HFF-Myc (cell line): ENCODE data around the gene ZNF106.

Source experiments
- DNase-seq: peaks from one replicate; pipeline ENCODE4 v3.0.0-alpha.2; 2011; ENCODE audit warnings: low read depth; ENCODE audit errors: extremely low read depth
- H3K4me3 ChIP-seq: replicated peaks from 2 replicates; pipeline ENCODE4 v1.5.1; 2011; ENCODE audit warnings: low read depth, mild to moderate bottlenecking, control low read depth, low read length
- TF ChIP-seq, protein P1 (sequence below): IDR thresholded peaks from 2 replicates; pipeline ENCODE4 v1.5.1; 2012; ENCODE audit warnings: mild to moderate bottlenecking, low read depth, low read length, control low read depth; ENCODE audit errors: missing control alignments

The ZNF106 gene

DNA sequence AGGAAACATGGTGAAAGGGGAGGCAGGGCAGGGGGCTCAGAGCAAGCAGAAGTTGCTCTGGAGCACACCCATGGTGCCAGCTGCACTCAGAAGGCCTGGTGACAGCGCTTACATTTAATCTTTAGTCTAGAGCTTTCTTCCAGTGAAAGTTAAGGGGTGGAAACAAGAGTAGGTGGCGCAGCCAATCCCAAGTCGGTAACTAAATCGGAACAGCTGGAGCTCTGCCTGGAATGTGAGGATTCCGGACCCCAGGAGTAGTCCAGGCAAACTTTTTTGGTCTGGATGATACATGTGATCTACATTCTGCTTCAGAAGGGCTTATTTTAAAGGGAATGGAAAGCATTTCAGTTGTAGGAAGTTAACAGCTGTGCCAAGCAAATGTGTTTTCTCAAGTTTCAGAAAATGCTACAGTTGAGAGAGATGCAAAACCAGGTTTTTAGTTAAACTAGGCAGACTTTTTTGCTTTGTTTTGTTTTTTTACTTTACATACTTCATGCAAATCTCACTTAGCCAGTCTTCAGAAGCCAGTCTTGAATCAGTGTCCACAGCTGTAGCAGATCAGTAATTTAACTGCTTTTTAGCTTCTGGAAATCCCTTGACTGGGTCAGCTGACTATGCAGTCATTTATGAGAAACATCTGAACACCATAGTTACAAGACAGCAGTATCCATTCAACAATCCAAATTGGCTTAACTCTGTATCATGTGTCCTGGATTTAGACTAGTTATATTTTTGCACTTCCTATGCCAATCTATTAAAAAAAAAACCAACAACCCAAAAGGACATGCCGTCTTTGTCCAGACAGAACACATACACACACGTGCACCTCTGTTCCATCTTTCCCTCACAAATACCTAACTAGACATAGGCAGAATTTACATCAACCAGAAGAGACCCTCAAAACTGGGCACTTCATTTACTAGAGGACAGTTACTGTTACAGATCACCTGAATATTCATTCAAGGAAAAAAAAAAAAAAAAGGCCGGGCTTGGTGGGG lies 33.2 kb downstream of the ZNF106 start:
- DNase-seq = peak; percentile 92
- peak overlapping the region; percentile 38 for H3K4me3 ChIP-seq
- TF ChIP-seq, protein P1, sequence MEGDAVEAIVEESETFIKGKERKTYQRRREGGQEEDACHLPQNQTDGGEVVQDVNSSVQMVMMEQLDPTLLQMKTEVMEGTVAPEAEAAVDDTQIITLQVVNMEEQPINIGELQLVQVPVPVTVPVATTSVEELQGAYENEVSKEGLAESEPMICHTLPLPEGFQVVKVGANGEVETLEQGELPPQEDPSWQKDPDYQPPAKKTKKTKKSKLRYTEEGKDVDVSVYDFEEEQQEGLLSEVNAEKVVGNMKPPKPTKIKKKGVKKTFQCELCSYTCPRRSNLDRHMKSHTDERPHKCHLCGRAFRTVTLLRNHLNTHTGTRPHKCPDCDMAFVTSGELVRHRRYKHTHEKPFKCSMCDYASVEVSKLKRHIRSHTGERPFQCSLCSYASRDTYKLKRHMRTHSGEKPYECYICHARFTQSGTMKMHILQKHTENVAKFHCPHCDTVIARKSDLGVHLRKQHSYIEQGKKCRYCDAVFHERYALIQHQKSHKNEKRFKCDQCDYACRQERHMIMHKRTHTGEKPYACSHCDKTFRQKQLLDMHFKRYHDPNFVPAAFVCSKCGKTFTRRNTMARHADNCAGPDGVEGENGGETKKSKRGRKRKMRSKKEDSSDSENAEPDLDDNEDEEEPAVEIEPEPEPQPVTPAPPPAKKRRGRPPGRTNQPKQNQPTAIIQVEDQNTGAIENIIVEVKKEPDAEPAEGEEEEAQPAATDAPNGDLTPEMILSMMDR = no peak

DNA sequence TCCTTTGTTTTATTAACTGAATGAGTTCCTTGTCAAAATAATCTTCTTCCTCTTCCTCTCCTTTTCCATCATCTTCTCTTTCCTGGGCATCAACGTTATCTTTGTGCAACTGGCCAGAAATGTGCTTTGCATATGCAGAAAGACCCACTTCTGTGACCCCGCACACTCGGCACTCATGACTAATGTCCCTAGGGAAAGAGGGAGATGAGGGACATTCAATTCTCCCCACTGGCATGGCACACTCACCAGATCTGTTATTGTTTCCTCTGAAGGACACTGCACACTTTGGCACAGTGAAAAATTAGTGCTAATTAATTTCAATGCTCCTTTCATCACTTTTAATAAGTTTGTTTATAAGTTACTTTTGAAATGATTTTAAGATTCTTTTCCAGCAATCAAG lies 34.0 kb downstream of the ZNF106 start:
- TF ChIP-seq, protein P1 = no peak
- peak overlapping the region; percentile 38 for H3K4me3 ChIP-seq
- no peak for DNase-seq

DNA sequence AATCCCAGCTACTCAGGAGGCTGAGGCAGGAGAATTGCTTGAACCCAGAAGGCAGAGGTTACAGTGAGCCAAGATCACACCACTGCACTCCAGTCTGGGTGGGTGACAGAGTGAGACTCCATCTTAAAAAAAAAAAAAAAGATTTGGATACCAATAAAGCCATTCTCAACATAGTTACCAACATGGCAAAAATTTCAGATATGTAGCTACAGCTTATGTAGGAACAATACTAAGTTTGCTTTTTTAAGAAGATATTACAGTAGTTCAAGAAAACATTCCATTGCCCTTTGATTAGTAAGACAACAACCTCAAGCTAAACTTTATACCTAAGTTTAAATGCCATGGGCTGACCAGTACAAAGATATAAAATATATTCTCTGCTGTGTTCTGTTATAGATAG lies 34.4 kb downstream of the ZNF106 start:
- no peak for DNase-seq

DNA sequence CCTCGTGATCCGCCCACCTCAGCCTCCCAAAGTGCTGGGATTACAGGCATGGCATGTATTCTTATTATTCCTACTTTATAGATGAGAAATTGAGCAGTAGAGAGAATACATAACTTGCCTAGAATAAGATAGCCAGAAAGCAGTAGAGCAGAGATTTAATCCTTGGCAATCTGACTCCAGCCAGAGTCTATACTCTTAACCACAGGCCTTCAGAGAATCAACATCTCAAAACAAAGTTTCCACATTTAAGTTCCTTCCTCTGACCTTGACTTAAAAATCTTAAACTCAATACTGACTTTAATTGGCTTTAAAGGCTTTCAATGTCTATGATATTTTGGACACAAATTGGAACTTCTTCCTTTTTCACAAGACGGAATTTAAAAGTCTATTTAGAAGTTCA lies 37.1 kb downstream of the ZNF106 start:
- H3K4me3 ChIP-seq = no peak overlapping the region
- DNase-seq = no peak
- TF ChIP-seq, protein P1 = no peak

More for the DNA sequence above, 34.4 kb downstream of the ZNF106 start:
- TF ChIP-seq, protein P1 = no peak
- H3K4me3 ChIP-seq = peak overlapping the region; percentile 38

DNA sequence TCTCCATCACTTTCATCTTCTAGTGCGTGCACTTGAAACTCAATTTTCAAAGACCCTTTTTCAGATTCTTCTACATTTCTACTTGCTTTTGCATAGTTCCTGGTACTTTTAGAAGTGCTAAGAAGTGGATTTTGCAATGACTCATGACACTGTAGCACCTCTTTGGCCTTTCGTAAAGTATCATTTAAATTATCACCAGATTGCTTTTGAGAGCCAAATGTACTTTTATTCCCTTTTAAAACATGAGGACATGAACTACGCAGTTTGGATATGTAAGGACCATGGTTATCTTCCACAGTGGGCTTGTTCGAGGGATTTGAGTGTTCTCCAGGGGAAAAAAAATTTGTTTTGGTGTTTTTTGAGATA lies 40.5 kb downstream of the ZNF106 start:
- H3K4me3 ChIP-seq = no peak overlapping the region
- DNase-seq = no peak
- TF ChIP-seq, protein P1 = no peak

DNA sequence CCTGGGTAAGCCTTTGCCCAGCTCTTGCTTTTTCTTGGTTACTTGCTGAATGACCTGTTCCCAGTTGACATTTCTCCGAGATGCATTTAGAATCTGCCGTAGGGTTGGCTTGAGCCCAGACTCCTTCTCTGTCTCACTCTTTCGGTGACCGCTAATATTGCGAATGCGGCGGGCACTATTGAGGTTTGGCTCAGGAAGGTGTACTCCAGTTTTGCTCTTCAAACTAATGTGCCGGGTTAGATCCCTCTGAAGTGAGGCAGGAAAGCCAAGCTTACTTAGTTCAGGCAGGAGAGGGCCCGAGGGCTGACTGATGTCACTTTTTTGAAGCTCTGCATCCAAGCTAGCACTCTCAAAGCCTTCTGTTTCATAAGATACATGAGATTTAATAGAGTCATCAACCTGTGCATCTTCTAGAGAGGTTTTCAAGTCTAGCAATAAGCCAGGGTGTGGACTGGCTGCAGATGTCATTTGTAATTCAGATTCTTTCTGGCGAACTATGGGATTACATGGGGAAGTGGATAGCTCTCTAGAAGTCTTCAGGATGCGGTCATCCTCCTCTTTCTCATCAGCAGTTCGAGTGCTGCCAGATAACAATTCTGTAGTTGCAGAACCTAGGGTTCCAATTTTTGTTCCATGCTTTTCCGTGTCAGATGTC lies 41.0 kb downstream of the ZNF106 start:
- H3K4me3 ChIP-seq = no peak overlapping the region
- TF ChIP-seq, protein P1 = no peak
- DNase-seq = no peak
